NCI-H345 treated with DMSO at 0.1 percent for 48 hours (cell line): ENCODE measurements around the gene LSM3.

Experiments used
- DNase-seq: peaks from one replicate; lab custom pipeline; 2025; ENCODE audit not compliant: unreplicated experiment; lab: John Stamatoyannopoulos, UW

Gene LSM3

DNA sequence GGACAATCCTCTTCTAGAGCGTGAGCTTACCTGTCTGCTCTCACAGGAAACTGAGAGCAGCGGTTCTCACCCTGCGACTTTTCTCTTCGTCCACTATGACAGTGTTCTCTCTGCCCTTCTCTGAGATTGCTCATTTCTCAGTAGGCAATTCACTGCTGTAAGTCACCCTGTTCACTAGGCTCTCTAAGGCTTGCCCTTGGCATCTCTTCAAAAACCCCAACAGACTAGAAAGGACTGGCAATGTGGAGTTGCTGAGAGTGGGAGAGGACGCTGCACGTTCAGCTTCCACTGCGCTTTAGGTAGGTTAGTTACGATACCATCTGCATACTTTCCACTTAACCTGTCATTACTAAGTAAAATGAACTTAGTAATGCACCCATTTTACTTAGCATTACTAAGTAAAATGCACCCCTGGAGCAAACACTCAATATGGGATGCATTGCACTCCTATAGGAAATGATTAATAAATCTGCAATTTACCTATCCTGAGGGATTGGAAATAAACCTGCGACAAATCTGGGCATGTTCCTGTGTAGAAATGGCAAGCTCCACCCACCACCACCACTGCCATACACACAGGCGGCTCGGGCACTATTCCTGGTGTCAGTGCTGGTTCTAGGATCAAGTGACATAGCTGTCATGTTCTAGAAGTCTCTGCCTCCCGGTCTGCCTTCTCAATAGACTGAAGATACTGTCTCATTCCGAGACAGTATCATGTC, 21.6 kb upstream of the LSM3 start:
- no peak for DNase-seq

DNA sequence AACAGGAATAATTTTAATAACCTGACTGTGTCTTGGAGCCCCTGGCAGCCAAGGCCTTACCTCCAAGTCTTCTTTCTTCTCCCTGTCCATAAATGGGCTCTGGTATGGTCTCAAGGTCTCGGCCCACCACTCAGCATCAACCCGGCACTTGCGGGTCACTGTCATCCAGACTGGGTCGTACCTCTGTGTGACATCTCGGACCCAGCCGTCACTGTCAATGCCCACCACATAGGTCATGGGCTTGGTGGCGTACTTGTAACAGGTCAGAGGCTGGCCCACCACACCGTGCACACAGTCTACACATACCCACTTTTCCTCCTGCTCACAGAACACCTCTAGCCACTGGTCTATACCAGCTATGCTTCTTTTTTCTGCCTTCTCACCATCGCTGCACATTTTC, 20.7 kb upstream of the LSM3 start:
- DNase-seq: no peak

DNA sequence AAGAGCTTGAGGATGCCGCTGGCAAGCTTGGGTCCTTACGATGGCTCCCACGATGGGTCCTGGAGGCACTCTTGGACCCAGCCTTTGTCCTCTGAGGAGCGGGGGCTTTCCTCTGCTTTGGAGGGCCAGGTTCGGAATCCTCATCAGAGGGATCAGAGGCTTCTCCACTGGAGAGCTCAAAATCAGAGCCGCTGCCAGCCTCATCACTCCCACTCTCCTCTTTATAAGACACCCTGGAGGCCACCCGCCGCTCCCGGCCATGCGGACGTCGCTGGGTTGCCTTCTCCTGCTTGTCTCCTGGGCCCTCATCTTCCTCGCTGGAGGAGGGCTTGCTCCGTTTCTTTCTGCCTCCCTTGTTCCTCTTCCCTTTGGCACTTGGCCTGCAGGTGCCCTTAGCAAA, 20.2 kb upstream of the LSM3 start:
- no peak for DNase-seq

DNA sequence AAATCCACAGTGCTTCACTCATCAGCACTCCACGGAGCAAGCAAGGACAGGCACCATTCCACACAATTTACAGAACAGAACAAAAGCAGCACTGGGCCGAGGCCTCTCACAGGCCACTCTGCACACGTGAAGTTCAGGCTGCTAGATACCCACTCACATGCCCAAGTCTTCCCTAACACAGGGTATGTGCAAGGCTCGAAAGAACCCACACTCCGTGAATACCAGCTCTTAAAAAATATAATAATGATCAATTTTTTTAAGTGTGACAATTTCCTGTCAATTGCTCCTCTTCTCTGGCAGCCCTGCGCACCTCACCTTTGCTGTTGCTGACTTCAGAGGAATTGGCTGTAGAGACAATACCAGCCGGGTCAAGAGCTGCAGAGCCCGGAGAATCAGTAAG, 19.2 kb upstream of the LSM3 start:
- DNase-seq: no peak

DNA sequence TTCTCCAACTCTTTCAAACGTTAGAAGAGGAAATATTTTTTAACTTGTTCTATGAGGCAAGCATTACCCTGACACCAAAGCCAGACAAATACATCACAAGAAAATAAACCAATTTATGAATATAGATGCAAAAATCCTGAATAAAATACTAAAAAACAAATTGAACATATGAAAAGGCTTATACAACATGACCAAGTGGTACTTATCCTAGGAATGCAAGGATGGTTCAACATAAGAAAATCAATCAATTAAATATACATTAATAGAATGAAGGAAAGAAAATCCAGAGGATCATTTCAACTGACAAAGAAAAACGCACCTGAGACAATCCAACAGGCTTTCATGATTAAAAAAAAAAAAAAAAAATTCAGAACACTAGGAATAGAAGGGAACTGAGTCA, 17.3 kb upstream of the LSM3 start:
- DNase-seq: no peak

DNA sequence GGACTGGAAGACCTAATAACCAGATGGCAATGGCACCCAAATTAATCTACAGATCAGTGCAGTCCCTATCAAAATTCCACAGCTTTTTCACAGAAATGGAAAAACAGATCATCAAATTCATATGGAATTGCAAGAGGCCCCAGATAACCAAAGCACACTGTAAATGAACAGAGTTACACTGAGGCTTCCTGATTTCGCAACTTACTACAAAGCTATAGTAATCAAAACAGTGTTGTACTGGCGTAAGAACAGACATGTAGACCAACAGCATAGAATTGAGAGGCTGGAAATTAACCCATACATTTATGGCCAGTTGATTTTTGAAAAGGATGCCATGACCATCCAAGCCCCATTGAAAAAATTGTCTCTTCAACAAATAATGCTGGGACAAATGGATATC, 16.4 kb upstream of the LSM3 start:
- no peak for DNase-seq

DNA sequence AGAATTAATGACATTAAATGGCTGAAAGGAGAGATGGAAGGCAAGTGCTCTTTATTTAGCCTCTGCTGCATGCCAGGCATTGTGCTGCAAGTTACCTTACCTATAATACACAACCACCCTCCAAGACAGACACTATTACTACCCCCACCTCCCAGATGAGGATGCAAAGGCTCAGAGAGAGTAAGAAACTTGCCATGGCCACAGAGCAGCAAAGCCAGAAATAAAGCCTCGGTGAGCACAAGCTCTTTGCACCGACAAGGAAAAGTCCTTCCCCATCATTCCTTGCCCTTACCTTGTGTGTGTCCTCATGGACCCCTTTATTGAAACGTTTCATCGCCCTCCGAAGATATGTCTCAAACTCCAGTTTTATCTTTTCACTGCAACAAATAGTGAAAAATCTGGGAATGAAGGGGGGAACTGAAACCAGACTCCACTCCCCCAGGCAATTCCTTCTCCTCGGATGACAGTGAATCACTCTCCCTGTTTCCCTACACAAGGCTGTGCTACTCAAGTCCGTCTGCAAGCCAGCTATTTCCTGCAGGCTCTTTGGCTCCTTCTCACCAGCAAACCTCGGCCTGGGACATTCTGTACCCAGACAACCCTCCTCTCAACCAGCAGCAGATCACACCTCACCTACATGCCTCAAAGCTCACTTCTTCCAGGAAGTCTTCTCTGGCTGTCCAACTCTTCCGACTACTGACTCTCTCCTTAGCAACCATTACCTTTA, 11.6 kb upstream of the LSM3 start:
- DNase-seq: no peak

DNA sequence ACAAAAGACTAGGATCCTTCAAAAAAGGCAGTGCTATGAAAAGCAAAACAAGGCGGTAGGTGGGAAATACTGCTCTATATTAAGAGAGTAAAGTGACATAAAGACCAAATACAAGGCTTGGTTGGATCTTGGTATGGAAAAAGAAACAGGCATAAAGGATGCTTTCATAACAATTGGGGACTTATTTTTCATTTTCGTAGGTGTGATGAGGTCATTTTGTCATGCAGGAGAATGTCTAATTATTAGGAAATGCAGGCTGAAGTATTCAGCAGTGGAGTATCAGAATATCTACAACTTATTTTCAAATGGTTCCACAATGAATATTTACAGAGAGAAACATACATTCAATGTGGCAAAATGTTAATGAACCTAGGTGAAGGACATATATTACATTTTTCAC, 9.2 kb upstream of the LSM3 start:
- no peak for DNase-seq

DNA sequence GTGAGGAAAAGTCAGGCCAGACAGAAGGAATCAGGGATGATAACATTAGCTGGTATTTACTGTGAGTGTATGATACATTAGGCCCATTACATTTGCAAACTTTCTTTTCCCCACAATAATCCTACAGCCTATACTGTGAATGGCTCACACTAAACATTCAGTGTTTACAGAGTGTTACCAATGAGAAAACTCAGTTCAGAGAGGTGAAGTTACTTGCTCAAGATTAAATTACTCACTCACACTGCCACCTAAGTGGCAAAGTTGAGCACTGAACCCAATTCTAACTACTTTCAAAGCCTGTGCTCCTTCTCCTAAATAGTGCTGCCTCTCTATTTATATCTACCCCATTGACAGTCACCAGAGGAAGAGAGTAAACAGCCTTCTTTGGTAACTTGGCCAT, 8.7 kb upstream of the LSM3 start:
- DNase-seq: no peak

DNA sequence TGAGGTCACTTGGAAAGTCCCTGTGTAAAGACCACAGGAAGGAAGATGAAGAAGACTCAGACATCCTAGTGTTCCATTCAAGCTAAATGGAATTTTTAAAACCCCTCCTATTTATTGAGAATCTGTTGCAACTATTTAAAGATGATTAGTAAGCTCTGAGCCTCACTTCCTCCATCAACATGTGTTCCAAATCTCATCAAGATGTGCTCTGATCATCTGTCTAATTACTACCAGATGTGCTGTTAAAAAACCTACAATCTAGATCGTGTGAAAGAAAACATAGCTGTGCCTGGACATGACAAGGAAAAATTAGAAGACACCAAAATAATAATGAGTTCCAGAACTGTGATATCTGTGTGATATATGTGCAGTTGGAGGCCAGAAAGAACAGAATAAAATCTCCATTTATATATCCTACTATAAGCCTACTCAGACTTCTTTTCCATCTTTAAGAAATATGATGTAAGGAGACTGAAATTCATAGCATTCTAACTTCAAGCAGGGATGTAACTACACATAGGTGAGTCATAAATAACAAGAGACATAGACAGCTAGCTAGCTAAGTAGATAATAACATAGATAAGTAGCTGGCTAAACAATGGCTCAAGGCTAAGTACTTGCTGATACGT, 8.0 kb upstream of the LSM3 start:
- no peak for DNase-seq

DNA sequence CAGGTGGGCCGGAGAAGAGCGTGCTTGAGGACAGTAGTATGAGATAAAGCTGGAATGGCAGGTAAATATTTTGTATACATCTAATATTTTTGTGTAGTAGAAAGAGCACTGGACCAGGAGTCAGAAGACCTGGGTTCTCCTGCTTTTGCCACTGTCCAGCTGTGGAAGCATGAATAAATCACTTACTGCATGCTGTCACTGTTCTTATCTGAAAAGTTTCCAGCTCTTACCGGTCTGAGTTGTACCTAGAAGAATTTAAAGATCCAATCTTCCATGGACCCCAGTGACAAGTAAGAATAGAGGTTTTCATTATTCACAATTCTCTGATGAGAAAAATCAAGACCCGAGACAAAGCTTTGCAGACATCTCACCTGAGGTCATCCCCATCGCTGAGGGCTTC, 6.1 kb upstream of the LSM3 start:
- no peak for DNase-seq

DNA sequence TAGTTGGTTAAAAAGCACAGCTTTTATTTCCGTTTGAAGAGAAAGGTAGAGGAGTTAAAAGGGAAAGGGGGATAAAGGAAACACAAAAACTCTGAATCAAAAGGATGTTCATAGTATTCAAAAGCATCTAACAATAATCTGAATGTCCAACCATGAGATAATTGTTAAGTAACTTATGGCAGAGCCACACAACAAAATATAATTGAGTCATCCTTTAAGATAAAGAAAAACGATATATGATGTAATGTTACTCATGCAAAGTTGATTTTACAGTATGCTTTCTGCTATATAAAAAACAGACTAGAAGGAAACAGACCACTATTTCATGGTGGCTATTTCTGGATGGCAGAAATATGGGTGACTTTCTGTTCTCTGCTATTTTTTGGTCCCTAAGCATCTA, 4.1 kb upstream of the LSM3 start:
- DNase-seq: no peak

DNA sequence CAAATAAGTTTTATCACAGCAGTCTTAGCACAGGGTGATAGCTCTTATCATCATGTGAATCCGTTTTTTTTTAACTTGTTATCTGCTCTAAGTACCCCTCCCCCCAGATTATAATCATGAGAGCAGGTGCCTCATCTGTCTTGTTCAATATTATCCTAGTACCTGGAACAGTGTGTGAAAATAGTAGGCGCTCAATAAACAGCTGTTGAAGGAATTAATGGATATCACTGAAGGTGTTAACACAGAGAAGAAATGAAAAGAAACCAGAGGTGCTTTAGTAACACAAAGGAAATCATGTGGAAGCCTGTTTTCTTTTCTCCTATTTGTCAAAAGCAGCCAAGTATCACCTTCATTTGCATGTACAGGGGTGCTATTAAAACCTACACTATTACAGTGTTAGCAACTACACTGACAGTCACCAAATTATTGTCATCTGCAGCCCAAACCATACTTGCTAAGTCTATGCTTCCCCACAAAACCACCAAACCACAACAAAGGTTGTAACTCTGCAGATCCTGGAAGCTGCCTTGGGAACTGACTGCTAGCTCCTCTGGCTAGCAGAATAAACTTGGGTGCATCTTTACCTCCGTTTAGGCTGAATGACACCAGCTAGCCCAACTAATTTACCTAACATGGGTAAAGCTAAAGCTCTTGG, 3.1 kb upstream of the LSM3 start:
- no peak for DNase-seq

DNA sequence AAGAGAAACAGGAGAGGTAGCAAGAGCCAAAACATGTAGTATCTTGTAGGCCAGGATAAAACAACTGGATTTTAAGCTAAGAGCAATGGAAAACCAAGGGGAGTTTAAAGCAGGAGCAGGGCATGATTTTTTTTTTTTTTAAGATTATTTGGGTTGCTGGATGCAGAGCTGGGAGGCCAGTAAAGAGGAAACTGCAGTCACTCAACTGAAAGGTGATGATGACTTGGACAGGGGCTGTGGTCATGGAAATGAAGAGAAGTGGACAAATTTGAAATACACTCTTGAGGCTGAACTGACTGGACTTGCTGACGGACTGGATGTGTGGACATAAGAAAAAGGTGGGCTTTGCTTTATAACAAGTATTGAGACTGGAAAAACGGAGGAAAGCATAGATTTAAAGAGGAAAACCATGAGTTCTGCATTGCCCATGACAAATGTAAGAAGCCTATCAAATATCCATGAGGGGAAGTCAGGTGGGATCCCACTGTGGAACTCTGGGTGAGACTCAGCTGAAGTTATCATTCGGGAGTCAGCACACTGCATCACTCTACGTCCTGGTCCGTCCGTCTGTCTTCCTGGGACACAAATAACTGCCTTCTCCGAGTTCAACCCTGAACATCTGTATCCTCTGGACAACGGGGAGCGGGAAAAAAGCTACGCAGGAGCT, 904 bp upstream of the LSM3 start:
- DNase-seq: no peak

DNA sequence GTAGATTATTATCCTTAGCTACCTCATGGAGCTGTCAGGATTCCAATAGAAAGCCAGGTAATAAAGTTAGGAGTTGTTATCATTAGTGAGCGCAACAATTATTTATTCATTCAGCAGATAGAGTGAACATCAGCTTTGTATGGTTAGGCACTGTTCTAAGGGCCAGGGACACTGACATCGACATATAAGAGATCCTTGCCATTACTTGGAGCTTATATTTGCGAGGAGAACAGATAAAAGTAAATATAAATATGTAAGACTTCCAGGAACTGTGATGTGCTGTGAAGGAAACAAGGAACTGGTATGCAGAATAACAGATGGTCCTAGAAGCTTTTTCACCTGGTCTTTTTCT, 473 bp downstream of the LSM3 start:
- DNase-seq: no peak

DNA sequence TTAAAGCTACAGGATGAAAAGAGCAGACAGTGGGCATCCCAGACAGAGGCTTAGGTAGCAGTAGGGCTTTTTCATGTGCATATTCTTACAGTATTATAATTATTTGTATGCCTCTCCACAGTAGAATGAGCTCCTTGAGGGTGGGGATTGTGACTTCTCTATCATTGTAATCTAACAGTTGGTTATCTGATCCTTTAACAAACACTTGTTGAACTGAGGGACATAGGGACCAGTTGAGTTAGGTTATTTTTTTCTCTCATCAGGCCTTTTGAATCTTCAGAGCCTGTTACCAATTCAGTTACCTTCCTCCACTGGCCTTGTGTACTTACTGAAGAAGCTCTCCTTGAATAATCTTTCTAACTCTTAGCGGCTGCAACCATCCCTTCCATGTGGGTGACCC, 1.2 kb downstream of the LSM3 start:
- DNase-seq: no peak

DNA sequence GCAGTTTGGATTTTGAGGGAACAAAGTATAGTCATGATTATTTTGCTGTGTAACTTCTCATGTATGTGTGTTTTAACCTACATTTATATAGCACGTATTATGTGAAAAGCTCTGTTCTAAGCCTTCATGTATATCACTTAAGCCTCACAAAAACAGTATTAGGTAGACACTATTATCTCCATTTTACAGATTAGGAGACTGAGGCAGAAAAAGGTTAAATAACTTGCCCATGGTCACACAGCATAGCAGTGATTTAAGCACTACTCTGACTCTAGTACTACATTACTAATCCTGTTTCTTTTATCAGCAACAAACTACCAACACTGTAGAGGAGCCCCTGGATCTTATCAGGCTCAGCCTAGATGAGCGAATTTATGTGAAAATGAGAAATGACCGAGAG, 2.6 kb downstream of the LSM3 start:
- DNase-seq: no peak

DNA sequence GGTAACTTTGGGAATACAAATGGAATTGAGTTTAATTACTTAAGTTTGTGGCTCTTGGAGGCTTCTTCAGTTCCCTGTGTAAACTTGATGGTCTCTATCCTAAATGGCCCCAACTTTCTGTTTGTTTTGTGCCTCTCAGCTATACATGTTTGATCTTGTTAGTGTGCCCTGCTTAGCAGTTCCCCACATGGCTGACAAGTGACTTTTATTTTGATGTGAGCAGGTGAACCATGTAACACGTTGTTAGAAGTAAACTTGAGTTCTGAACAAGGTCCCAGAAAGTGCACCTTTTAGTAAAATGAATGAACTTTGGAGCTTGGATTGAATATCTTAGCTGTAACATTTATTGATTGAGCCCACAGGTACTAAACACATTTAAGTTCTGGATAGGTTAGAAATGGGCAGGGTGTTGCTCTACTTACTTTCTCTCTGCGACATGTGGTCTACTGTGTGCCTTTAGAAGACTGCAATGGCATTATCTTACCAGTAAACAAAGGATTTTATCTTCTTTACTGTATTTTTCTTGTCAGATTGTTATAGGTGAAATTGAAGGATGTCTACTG, 4.5 kb downstream of the LSM3 start:
- DNase-seq: no peak

DNA sequence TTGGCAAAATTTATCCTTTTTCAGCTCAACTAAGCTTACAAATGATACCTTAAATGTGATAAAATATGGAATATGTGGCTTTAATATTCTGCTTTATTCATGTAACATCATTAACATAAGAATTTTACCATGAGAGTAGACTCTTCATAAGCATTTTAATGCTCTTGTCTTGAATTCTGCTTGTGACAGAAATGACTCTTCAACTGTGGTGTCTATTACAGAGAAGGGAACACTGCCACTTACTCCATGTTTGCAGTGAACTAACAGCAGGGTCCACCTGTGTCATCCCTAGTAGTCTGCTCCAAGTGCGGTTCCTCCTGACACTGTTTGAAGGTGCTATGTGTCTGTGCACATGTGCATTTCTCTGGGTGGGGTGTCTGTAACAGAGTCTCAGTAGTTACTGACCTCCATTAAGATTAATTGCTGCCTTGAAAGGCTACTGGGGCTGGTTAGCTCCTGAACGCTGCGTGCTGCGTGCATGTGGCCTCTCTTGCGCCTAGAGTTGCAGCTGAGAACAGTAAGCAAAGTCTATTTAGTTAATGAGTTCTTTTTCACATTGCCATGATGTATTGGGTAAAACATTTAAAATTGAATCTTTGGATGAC, 8.3 kb downstream of the LSM3 start:
- no peak for DNase-seq

DNA sequence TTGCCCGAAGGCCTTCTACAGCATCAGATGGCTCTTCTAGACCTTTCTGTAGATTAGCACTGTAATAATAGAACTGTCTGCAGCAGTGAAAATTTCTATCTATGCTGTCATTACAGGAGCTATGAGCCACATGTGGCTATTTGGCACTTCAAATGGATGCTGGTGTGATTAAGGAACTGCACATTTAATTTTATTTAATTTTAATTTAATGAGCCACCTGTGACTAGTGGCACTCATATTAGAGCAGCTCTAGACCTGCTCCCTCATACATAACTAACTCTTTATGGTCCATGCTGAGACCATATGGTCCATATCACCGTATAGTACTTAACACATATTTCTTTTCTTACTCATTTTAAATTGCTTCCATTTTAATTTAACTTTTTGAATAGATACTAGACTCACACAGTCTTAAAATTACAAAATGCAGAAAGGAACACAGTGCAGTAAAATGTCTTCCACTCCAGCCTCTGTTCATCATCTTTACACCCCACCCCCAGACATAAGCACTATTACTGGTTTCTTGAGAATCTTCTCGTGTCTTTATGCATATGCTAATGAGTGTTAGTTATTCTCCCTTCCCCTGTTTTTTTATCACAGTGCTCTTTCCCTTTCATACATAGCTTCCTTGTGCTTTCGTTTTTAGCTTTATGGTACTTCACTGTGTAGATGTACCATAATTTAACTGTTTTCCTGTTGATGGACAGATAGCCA, 9.6 kb downstream of the LSM3 start:
- DNase-seq: no peak
